HepG2 (cell line): ENCODE results near the gene PAMR1. TPM values are rescaled to one million over a fixed set of nuclear protein-coding genes. Genes with fewer than 3 reads are reported as not detected.

Experiments
- ATAC-seq: fragments of 200-7000 bp; cut with Tn5 transposase; 3 replicates; pipeline ENCODE4 v1.9.1; 2020; ENCODE audit warnings: mild to moderate bottlenecking, moderate library complexity
- BruUV-seq: library from RNA; stranded (reverse); fragments of 400-500 nt; replicated peaks from 2 replicates; lab custom pipeline; 2021; lab: Mats Ljungman, UMichigan
- CTCF ChIA-PET: fragments of 300-600 bp; formaldehyde crosslinking; extraction: SDS; loops from one replicate; lab custom pipeline; 2021; ENCODE audit warnings: low total read pairs, inconsistent platforms, low intra/inter-chr PET ratio; lab: Yijun Ruan, JAX
- POLR2A ChIA-PET: fragments of 350-600 bp; sonication (Branson Sonifier 250); formaldehyde crosslinking; loops from one replicate; lab custom pipeline; 2020; ENCODE audit warnings: antibody characterized with exemption, inconsistent platforms; lab: Yijun Ruan, JAX
- DNase-seq: peaks from one replicate; pipeline ENCODE4 v3.0.0-alpha.2; 2015; ENCODE audit warnings: low spot score
- FAIRE-seq: peaks from 3 replicates; lab custom pipeline; 2011; peaks lifted over from hg19 to GRCh38; lab: Jason Lieb, UNC
- H2AFZ ChIP-seq: one replicate; pipeline ENCODE4 v1.6.1; 2011; ENCODE audit warnings: low read length, inconsistent platforms
- H3K27ac ChIP-seq: fragments of 300-600 bp; 3 replicates; pipeline ENCODE4 v1.8.0; 2011; ENCODE audit warnings: mixed run types, mild to moderate bottlenecking, mixed read lengths, low read length, inconsistent platforms; ENCODE audit not compliant: insufficient read depth; ENCODE audit errors: extremely low read length
- H3K27me3 ChIP-seq, 2 experiments: fragments of 200-600 bp in 1 of 2; 2 replicates in 1 of 2; 3 replicates in 1 of 2; pipeline versions ENCODE4 v1.6.0 to v1.8.0; 2011; ENCODE audit warnings: low read length in 2 of 2, mild to moderate bottlenecking in 2 of 2, moderate library complexity in 2 of 2, inconsistent platforms in 1 of 2; ENCODE audit not compliant: insufficient read depth in 2 of 2, control insufficient read depth in 1 of 2
- H3K36me3 ChIP-seq, 2 experiments: fragments of 200-600 bp in 1 of 2; replicated peaks in 1 of 2; 2 replicates in 1 of 2; 3 replicates in 1 of 2; pipeline versions ENCODE4 v1.5.1 to v1.8.0; 2011; ENCODE audit warnings: low read length in 2 of 2, inconsistent platforms in 1 of 2; ENCODE audit not compliant: insufficient read depth in 2 of 2, control insufficient read depth in 1 of 2
- H3K4me1 ChIP-seq: 2 replicates; pipeline ENCODE4 v1.5.1; 2012; ENCODE audit warnings: low read length, inconsistent platforms; ENCODE audit not compliant: insufficient read depth
- H3K4me2 ChIP-seq: 2 replicates; pipeline ENCODE4 v1.6.0; 2011; ENCODE audit warnings: low read depth, low read length, inconsistent platforms
- H3K4me3 ChIP-seq, 3 experiments: fragments of 200-600 bp in 1 of 3; sonication (generic), shearing (Covaris generic) in 1 of 3; replicated peaks in 1 of 3; 2 replicates each; pipeline ENCODE4 v1.5.1; 2011 to 2016; ENCODE audit warnings: low read length in 3 of 3, inconsistent platforms in 2 of 3, low read depth in 2 of 3, mild to moderate bottlenecking in 2 of 3, control low read depth in 1 of 3, mixed read lengths in 1 of 3; ENCODE audit not compliant: insufficient read depth in 1 of 3
- H3K79me2 ChIP-seq: one replicate; pipeline ENCODE4 v1.6.1; 2011; ENCODE audit warnings: low read length, inconsistent platforms; ENCODE audit not compliant: insufficient read depth
- H3K9ac ChIP-seq: 2 replicates; pipeline ENCODE4 v1.6.0; 2011; ENCODE audit warnings: mild to moderate bottlenecking, low read depth, low read length, inconsistent platforms; ENCODE audit not compliant: insufficient read depth
- H3K9me3 ChIP-seq: 2 replicates; pipeline ENCODE4 v1.5.1; 2012; ENCODE audit warnings: mild to moderate bottlenecking, low read length
- H4K20me1 ChIP-seq: 2 replicates; pipeline ENCODE4 v1.6.0; 2011; ENCODE audit warnings: inconsistent platforms, mild to moderate bottlenecking, low read length, moderate library complexity; ENCODE audit not compliant: insufficient read depth
- ARNT2 ChIP-seq: sonication (generic); formaldehyde crosslinking; IDR thresholded peaks from 2 replicates; pipeline ENCODE4 v1.8.0; 2022; ENCODE audit warnings: mild to moderate bottlenecking, low read depth, missing genetic modification reagents, moderate library complexity
- ZNF547 ChIP-seq: sonication (generic); formaldehyde crosslinking; IDR thresholded peaks from 2 replicates; pipeline ENCODE4 v1.5.1; 2020; ENCODE audit warnings: mild to moderate bottlenecking, missing genetic modification reagents
- ZNF563 ChIP-seq: sonication (generic); formaldehyde crosslinking; IDR thresholded peaks from 2 replicates; pipeline ENCODE4 v1.8.0; 2022; ENCODE audit warnings: mild to moderate bottlenecking, moderate library complexity, missing genetic modification reagents
- WGBS: methylation state at CpG from one replicate; pipeline ENCODE4 v1.1.6; 2017; ENCODE audit warnings: low lambda C conversion rate; 5-methylcytosine and 5-hydroxymethylcytosine counted together
- in situ Hi-C: cut with HindIII; loops from 2 replicates; pipeline ENCODE4 v1.10.0; 2017; ENCODE audit warnings: low pct_unique_long_range_greater_than_20kb; ENCODE audit not compliant: extremely low pct_ligation_motif_present
- intact Hi-C: fragments of 100-400 bp; cut with micrococcal nuclease; formaldehyde crosslinking; loops from one replicate; pipeline ENCODE4 v1.10.0; 2022; ENCODE audit not compliant: unreplicated experiment
- polyA plus RNA-seq, 8 experiments: library from polyadenylated mRNA; depleted of rRNA in 3 of 8; stranded (reverse) in 7 of 8; unstranded in 1 of 8; fragments of >200 nt; fragmentation: Illumina TruSeq in 4 of 8; extraction: Trizol in 4 of 8; gene quantifications; 2 replicates each; pipeline versions ENCODE4 v1.2.1 to v1.2.3, GENCODE V29; 2011 to 2016; ENCODE audit warnings: low read depth in 4 of 8, missing spikeins in 1 of 8, mixed read lengths in 1 of 8; ENCODE audit not compliant: insufficient read depth in 1 of 8
- total RNA-seq, 5 experiments: library from RNA; depleted of rRNA; stranded (reverse); fragments of >200 nt; fragmentation: Illumina TruSeq; extraction: Trizol; gene quantifications; 2 replicates each; pipeline ENCODE4 v1.2.3, GENCODE V29; 2016; ENCODE audit warnings: low read depth in 1 of 5
- TF ChIP-seq, protein P1 (sequence below): sonication (generic); formaldehyde crosslinking; IDR thresholded peaks from 2 replicates; pipeline ENCODE4 v1.5.0; 2020; ENCODE audit warnings: mild to moderate bottlenecking, missing genetic modification reagents
- TF ChIP-seq, protein P2 (sequence below): sonication (generic); formaldehyde crosslinking; IDR thresholded peaks from 2 replicates; pipeline ENCODE4 v1.9.0; 2021; ENCODE audit warnings: missing genetic modification reagents, mild to moderate bottlenecking, borderline replicate concordance

Gene PAMR1
- total and polyA plus RNA-seq, 2 of the 13 experiments (the other 11 are each of a cell fraction or from before 2014, with no cell fraction given), result not detected

DNA sequence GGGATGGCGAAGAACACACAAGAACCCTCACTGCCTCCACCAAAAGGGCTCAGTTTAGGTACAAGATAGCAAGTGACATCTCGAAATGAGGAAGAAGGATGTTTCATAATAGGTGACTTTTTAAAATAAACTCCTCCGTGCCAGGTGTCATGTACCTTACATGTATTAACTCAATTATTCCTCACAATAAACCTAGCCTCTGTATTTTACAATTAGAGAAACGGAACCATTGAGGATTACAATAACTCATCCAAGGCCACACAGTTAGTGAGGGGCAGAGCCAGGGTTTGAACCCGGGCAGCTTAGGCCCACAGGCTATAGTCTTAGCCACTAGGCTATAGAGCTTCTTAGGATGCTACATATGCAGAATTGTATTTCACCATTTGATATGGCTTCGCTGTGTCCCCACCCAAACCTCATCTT is 965 bp upstream of the PAMR1 start (continued):
- no peak for TF ChIP-seq ZNF547
- no peak for TF ChIP-seq ARNT2
- TF ChIP-seq ZNF563, result no peak

GRCh38 chr11:35524780-35525179 is 636 bp downstream of the PAMR1 start:
- ChIA-PET POLR2A (no interaction called here), CTCF (no interaction called here)
- H3K4me2 ChIP-seq, result no peak overlapping the region
- H3K79me2 ChIP-seq, result no peaks in the 10 kb centered on the region
- no peak overlapping the region for H2AFZ ChIP-seq
- H3K9ac ChIP-seq, result no peak overlapping the region
- H3K36me3 ChIP-seq, result no peaks in the 10 kb centered on the region
- no peak overlapping the region for H3K4me3 ChIP-seq
- intact Hi-C loops, result no loop called here
- H3K27ac ChIP-seq, result no peak overlapping the region
- peaks cover 7 to 45% of the 10 kb centered on the region in 2 experiments for H3K27me3 ChIP-seq
- FAIRE-seq, result no peak
- BruUV-seq, result no TSS peak
- TF ChIP-seq, protein P1, sequence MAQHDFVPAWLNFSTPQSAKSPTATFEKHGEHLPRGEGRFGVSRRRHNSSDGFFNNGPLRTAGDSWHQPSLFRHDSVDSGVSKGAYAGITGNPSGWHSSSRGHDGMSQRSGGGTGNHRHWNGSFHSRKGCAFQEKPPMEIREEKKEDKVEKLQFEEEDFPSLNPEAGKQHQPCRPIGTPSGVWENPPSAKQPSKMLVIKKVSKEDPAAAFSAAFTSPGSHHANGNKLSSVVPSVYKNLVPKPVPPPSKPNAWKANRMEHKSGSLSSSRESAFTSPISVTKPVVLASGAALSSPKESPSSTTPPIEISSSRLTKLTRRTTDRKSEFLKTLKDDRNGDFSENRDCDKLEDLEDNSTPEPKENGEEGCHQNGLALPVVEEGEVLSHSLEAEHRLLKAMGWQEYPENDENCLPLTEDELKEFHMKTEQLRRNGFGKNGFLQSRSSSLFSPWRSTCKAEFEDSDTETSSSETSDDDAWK, result no peak
- TF ChIP-seq, protein P2, sequence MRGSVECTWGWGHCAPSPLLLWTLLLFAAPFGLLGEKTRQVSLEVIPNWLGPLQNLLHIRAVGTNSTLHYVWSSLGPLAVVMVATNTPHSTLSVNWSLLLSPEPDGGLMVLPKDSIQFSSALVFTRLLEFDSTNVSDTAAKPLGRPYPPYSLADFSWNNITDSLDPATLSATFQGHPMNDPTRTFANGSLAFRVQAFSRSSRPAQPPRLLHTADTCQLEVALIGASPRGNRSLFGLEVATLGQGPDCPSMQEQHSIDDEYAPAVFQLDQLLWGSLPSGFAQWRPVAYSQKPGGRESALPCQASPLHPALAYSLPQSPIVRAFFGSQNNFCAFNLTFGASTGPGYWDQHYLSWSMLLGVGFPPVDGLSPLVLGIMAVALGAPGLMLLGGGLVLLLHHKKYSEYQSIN, result no peak
- no peaks in the 10 kb centered on the region for H4K20me1 ChIP-seq
- DNase-seq, result no peak
- in situ Hi-C loops, result no loop called here
- no peak for ATAC-seq
- no peaks in the 10 kb centered on the region for H3K4me1 ChIP-seq
- H3K9me3 ChIP-seq, result no peaks in the 10 kb centered on the region
- 34% methylated on average over 4 of the region's 4 CpGs for WGBS
